ENCODE data around the gene C3. TPM values are rescaled to one million over a fixed set of nuclear protein-coding genes. Genes with fewer than 3 reads are reported as not detected.

The C3 gene
- total and polyA plus RNA-seq, 2 of the 13 experiments (the other 11 are each of a cell fraction or from before 2014, with no cell fraction given), result 1,455 to 6,272 TPM

GRCh38 chr19:6718741-6719539 is 1.5 kb downstream of the C3 start (continued):
- TF ChIP-seq, protein P1, sequence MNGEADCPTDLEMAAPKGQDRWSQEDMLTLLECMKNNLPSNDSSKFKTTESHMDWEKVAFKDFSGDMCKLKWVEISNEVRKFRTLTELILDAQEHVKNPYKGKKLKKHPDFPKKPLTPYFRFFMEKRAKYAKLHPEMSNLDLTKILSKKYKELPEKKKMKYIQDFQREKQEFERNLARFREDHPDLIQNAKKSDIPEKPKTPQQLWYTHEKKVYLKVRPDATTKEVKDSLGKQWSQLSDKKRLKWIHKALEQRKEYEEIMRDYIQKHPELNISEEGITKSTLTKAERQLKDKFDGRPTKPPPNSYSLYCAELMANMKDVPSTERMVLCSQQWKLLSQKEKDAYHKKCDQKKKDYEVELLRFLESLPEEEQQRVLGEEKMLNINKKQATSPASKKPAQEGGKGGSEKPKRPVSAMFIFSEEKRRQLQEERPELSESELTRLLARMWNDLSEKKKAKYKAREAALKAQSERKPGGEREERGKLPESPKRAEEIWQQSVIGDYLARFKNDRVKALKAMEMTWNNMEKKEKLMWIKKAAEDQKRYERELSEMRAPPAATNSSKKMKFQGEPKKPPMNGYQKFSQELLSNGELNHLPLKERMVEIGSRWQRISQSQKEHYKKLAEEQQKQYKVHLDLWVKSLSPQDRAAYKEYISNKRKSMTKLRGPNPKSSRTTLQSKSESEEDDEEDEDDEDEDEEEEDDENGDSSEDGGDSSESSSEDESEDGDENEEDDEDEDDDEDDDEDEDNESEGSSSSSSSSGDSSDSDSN (CRISPR knock-in tag; IDR thresholded peaks at IDR 0.05), result peak; percentile 43; the same call in 1 of the 2 replicates
- TF ChIP-seq HDAC2 (CRISPR knock-in tag; IDR thresholded peaks at IDR 0.05) (no peak), GLMP (CRISPR knock-in tag; IDR thresholded peaks at IDR 0.05; ENCODE audit: borderline replicate concordance) (no peak), ZNF614 (CRISPR knock-in tag; IDR thresholded peaks at IDR 0.05; ENCODE audit: borderline replicate concordance) (peak; percentile 42; the same call in 1 of the 2 replicates), HNRNPL (IDR thresholded peaks at IDR 0.05; ENCODE audit: low read depth, low read length) (peak; percentile 90; the same call in 1 of the 2 replicates), MYC (CRISPR knock-in tag; IDR thresholded peaks at IDR 0.05; ENCODE audit: borderline replicate concordance) (peak; percentile 59; the same call in 1 of the 2 replicates), NFE2 (CRISPR knock-in tag; IDR thresholded peaks at IDR 0.05) (no peak), GPN1 (CRISPR knock-in tag; IDR thresholded peaks at IDR 0.05; ENCODE audit: borderline replicate concordance) (no peak), PHF5A (CRISPR knock-in tag; IDR thresholded peaks at IDR 0.05; ENCODE audit: low read depth, unreplicated experiment) (no peak), RXRB (CRISPR knock-in tag; IDR thresholded peaks at IDR 0.05; ENCODE audit: borderline replicate concordance) (no peak), CERS6 (CRISPR knock-in tag; IDR thresholded peaks at IDR 0.05) (no peak), EZH2 (conservative IDR thresholded peaks at IDR 0.05; ENCODE audit: low read depth, low read length) (no peak)
- TF ChIP-seq, protein P2, sequence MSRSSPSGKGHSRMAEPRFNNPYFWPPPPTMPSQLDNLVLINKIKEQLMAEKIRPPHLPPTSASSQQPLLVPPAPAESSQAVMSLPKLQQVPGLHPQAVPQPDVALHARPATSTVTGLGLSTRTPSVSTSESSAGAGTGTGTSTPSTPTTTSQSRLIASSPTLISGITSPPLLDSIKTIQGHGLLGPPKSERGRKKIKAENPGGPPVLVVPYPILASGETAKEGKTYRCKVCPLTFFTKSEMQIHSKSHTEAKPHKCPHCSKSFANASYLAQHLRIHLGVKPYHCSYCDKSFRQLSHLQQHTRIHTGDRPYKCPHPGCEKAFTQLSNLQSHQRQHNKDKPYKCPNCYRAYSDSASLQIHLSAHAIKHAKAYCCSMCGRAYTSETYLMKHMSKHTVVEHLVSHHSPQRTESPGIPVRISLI (CRISPR knock-in tag; IDR thresholded peaks at IDR 0.05; ENCODE audit: borderline replicate concordance), result no peak
- TF ChIP-seq, protein P3, sequence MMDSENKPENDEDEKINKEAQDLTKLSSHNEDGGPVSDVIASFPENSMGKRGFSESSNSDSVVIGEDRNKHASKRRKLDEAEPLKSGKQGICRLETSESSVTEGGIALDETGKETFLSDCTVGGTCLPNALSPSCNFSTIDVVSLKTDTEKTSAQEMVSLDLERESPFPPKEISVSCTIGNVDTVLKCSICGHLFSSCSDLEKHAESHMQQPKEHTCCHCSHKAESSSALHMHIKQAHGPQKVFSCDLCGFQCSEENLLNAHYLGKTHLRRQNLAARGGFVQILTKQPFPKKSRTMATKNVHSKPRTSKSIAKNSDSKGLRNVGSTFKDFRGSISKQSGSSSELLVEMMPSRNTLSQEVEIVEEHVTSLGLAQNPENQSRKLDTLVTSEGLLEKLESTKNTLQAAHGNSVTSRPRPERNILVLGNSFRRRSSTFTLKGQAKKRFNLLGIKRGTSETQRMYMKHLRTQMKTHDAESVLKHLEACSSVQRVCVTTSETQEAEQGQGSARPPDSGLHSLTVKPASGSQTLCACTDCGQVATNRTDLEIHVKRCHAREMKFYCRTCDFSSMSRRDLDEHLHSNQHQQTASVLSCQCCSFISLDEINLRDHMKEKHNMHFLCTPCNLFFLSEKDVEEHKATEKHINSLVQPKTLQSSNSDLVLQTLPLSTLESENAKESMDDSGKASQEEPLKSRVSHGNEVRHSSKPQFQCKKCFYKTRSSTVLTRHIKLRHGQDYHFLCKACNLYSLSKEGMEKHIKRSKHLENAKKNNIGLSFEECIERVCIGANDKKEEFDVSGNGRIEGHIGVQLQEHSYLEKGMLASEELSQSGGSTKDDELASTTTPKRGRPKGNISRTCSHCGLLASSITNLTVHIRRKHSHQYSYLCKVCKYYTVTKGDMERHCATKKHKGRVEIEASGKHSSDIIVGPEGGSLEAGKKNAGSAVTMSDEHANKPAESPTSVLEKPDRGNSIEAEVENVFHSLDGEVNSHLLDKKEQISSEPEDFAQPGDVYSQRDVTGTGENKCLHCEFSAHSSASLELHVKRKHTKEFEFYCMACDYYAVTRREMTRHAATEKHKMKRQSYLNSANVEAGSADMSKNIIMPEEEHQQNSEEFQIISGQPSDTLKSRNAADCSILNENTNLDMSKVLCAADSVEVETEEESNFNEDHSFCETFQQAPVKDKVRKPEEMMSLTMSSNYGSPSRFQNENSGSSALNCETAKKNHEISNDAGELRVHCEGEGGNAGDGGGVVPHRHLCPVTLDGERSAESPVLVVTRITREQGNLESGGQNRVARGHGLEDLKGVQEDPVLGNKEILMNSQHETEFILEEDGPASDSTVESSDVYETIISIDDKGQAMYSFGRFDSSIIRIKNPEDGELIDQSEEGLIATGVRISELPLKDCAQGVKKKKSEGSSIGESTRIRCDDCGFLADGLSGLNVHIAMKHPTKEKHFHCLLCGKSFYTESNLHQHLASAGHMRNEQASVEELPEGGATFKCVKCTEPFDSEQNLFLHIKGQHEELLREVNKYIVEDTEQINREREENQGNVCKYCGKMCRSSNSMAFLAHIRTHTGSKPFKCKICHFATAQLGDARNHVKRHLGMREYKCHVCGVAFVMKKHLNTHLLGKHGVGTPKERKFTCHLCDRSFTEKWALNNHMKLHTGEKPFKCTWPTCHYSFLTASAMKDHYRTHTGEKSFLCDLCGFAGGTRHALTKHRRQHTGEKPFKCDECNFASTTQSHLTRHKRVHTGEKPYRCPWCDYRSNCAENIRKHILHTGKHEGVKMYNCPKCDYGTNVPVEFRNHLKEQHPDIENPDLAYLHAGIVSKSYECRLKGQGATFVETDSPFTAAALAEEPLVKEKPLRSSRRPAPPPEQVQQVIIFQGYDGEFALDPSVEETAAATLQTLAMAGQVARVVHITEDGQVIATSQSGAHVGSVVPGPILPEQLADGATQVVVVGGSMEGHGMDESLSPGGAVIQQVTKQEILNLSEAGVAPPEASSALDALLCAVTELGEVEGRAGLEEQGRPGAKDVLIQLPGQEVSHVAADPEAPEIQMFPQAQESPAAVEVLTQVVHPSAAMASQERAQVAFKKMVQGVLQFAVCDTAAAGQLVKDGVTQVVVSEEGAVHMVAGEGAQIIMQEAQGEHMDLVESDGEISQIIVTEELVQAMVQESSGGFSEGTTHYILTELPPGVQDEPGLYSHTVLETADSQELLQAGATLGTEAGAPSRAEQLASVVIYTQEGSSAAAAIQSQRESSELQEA (CRISPR knock-in tag; IDR thresholded peaks at IDR 0.05; ENCODE audit: not compliant biosample characterization), result no peak
